HCT116 (cell line): Measurements from ENCODE around the gene NCAPH2. TPM values are rescaled to one million over a fixed set of nuclear protein-coding genes. Genes with fewer than 3 reads are reported as not detected.

Experiments used
- ATAC-seq: fragments of 200-7000 bp; cut with Tn5 transposase; 2 replicates; pipeline ENCODE4 v1.9.1; 2020; ENCODE audit warnings: mild to moderate bottlenecking, moderate library complexity
- BruUV-seq: library from RNA; stranded (reverse); fragments of 400-500 nt; replicated peaks from 2 replicates; lab custom pipeline; 2021; lab: Mats Ljungman, UMichigan
- CTCF ChIA-PET: fragments of 300-600 bp; sonication (Branson Sonifier 250); formaldehyde crosslinking; loops from one replicate; lab custom pipeline; 2021; ENCODE audit warnings: antibody characterized with exemption; lab: Charles Lee
- POLR2A ChIA-PET: fragments of 300-600, 350-600 bp; sonication (Branson Sonifier 250); formaldehyde crosslinking; loops from one replicate; lab custom pipeline; 2021; ENCODE audit warnings: antibody characterized with exemption; lab: Charles Lee
- RAD21 ChIA-PET, 2 experiments: fragments of 300-600 bp; sonication (Branson Sonifier 250); formaldehyde crosslinking; loops; one replicate each; lab custom pipeline; 2023; ENCODE audit warnings: low total read pairs in 2 of 2; ENCODE audit not compliant: uncharacterized antibody in 2 of 2, unreplicated experiment in 2 of 2, low non-redundant PET in 1 of 2; lab: Charles Lee
- DNase-seq: peaks from one replicate; pipeline ENCODE4 v3.0.0-alpha.2; 2010; ENCODE audit warnings: low read depth, low spot score
- H2AFZ ChIP-seq: fragments of 200-600 bp; shearing (Covaris generic), sonication (generic); 2 replicates; pipeline ENCODE4 v1.6.1; 2017; ENCODE audit warnings: low read depth, mixed run types, mixed read lengths, antibody characterized with exemption, low read length; ENCODE audit not compliant: poor library complexity, severe bottlenecking
- H3K27ac ChIP-seq: 2 replicates; pipeline ENCODE4 v1.5.1; 2012; ENCODE audit warnings: low read depth, low read length
- H3K27me3 ChIP-seq: fragments of 200-600 bp; sonication (generic); 2 replicates; pipeline ENCODE4 v1.6.1; 2016; ENCODE audit warnings: mixed run types, low read length, mixed read lengths; ENCODE audit not compliant: insufficient read depth
- H3K36me3 ChIP-seq, 2 experiments: fragments of 200-500 bp in 1 of 2; fragments of 200-600 bp in 1 of 2; sonication (Bioruptor generic) in 1 of 2; sonication (generic) in 1 of 2; 2 replicates each; pipeline versions ENCODE4 v1.5.1 to v1.6.1; 2014 to 2016; ENCODE audit warnings: low read length in 2 of 2, inconsistent platforms in 1 of 2, mixed read lengths in 1 of 2, mixed run types in 1 of 2; ENCODE audit not compliant: insufficient read depth in 2 of 2, control insufficient read depth in 1 of 2
- H3K4me1 ChIP-seq, 2 experiments: fragments of 200-600 bp in 1 of 2; sonication (generic) in 1 of 2; 2 replicates each; pipeline versions ENCODE4 v1.5.1 to v1.6.1; 2012 to 2017; ENCODE audit warnings: low read length in 2 of 2, inconsistent platforms in 1 of 2, mild to moderate bottlenecking in 1 of 2, mixed read lengths in 1 of 2, mixed run types in 1 of 2, moderate library complexity in 1 of 2; ENCODE audit not compliant: insufficient read depth in 2 of 2, control insufficient read depth in 1 of 2
- H3K4me2 ChIP-seq: fragments of 200-600 bp; sonication (generic); 2 replicates; pipeline ENCODE4 v1.6.1; 2017; ENCODE audit warnings: mixed run types, low read length, mixed read lengths
- H3K4me3 ChIP-seq, 2 experiments: fragments of 200-600 bp in 1 of 2; sonication (generic) in 1 of 2; replicated peaks in 1 of 2; 2 replicates each; pipeline ENCODE4 v1.5.1; 2011 to 2016; ENCODE audit warnings: low read length in 2 of 2, control low read depth in 1 of 2, low read depth in 1 of 2, mild to moderate bottlenecking in 1 of 2, mixed read lengths in 1 of 2, mixed run types in 1 of 2
- H3K79me2 ChIP-seq: fragments of 200-600 bp; sonication (generic); 2 replicates; pipeline ENCODE4 v1.6.1; 2017; ENCODE audit warnings: mild to moderate bottlenecking, mixed run types, low read length, moderate library complexity, mixed read lengths; ENCODE audit not compliant: insufficient read depth
- H3K9ac ChIP-seq: fragments of 200-600 bp; sonication (generic); 2 replicates; pipeline ENCODE4 v1.6.1; 2016; ENCODE audit warnings: low read length, mixed read lengths
- H3K9me2 ChIP-seq: fragments of 200-600 bp; sonication (generic), shearing (Covaris generic); 2 replicates; pipeline ENCODE4 v1.6.1; 2017; ENCODE audit warnings: mixed run types, mild to moderate bottlenecking, moderate library complexity; ENCODE audit not compliant: insufficient read depth
- H3K9me3 ChIP-seq, 2 experiments: fragments of 200-500 bp in 1 of 2; fragments of 200-600 bp in 1 of 2; sonication (Bioruptor generic) in 1 of 2; sonication (generic) in 1 of 2; 2 replicates each; pipeline ENCODE4 v1.6.1; 2014 to 2017; ENCODE audit warnings: low read length in 2 of 2, mixed read lengths in 2 of 2, inconsistent platforms in 1 of 2, low read depth in 1 of 2, mild to moderate bottlenecking in 1 of 2, mixed run types in 1 of 2, moderate library complexity in 1 of 2; ENCODE audit not compliant: control insufficient read depth in 1 of 2, insufficient read depth in 1 of 2
- H4K20me1 ChIP-seq: fragments of 200-600 bp; sonication (generic), shearing (Covaris generic); 2 replicates; pipeline ENCODE4 v1.6.1; 2017; ENCODE audit warnings: mixed run types, mild to moderate bottlenecking, moderate library complexity; ENCODE audit not compliant: insufficient read depth
- ATF3 ChIP-seq: IDR thresholded peaks from 2 replicates; pipeline ENCODE4 v1.6.1; 2012
- CBX3 ChIP-seq: IDR thresholded peaks from 2 replicates; pipeline ENCODE4 v1.6.1; 2012; ENCODE audit warnings: low read depth
- CEBPB ChIP-seq: IDR thresholded peaks from 2 replicates; pipeline ENCODE4 v1.6.1; 2012; ENCODE audit warnings: low read depth
- EGR1 ChIP-seq: IDR thresholded peaks from 2 replicates; pipeline ENCODE4 v1.6.1; 2012; ENCODE audit warnings: low read depth
- EZH2 ChIP-seq: fragments of 200-600 bp; sonication (generic); IDR thresholded peaks from 2 replicates; pipeline ENCODE4 v1.6.1; 2017; ENCODE audit warnings: antibody characterized with exemption, mixed run types
- EZH2phosphoT487 ChIP-seq: fragments of 200-600 bp; IDR thresholded peaks from 2 replicates; pipeline ENCODE4 v1.6.1; 2018; ENCODE audit warnings: antibody characterized with exemption, borderline replicate concordance
- JUND ChIP-seq: IDR thresholded peaks from 2 replicates; pipeline ENCODE4 v1.6.1; 2012
- POLR2A ChIP-seq: IDR thresholded peaks from 2 replicates; pipeline ENCODE4 v1.7.0; 2011; ENCODE audit warnings: borderline replicate concordance; ENCODE audit not compliant: insufficient read depth, insufficient read length; ENCODE audit errors: extremely low read depth
- POLR2AphosphoS5 ChIP-seq: IDR thresholded peaks from 2 replicates; pipeline ENCODE4 v1.6.1; 2011; ENCODE audit warnings: mild to moderate bottlenecking, low read depth, low read length, moderate library complexity
- RAD21 ChIP-seq: IDR thresholded peaks from 2 replicates; pipeline ENCODE4 v1.6.1; 2012; ENCODE audit warnings: low read depth, mild to moderate bottlenecking
- SIN3A ChIP-seq: IDR thresholded peaks from 2 replicates; pipeline ENCODE4 v1.6.1; 2012; ENCODE audit warnings: low read depth
- SP1 ChIP-seq: IDR thresholded peaks from 2 replicates; pipeline ENCODE4 v1.6.1; 2012; ENCODE audit warnings: low read depth
- SRF ChIP-seq: IDR thresholded peaks from 2 replicates; pipeline ENCODE4 v1.6.1; 2012; ENCODE audit warnings: low read depth
- TCF7L2 ChIP-seq: IDR thresholded peaks from 2 replicates; pipeline ENCODE4 v1.7.0; 2011; ENCODE audit warnings: borderline replicate concordance, inconsistent platforms; ENCODE audit not compliant: insufficient read depth, insufficient read length; ENCODE audit errors: extremely low read depth
- YY1 ChIP-seq: IDR thresholded peaks from 2 replicates; pipeline ENCODE4 v1.6.1; 2011; ENCODE audit warnings: low read length, low read depth, moderate library complexity, mild to moderate bottlenecking; ENCODE audit not compliant: insufficient replicate concordance; ENCODE audit errors: extremely low read depth
- ZBTB33 ChIP-seq: IDR thresholded peaks from 2 replicates; pipeline ENCODE4 v1.6.1; 2011; ENCODE audit warnings: mild to moderate bottlenecking, low read length, moderate library complexity; ENCODE audit not compliant: insufficient replicate concordance; ENCODE audit errors: extremely low read depth
- ZFX ChIP-seq: fragments of 450-650 bp; IDR thresholded peaks from 2 replicates; pipeline ENCODE4 v1.6.1; 2017
- intact Hi-C: fragments of 100-400 bp; cut with micrococcal nuclease; formaldehyde crosslinking; loops from 2 replicates; pipeline ENCODE4 v1.10.0; 2022
- total RNA-seq: library from RNA; stranded (reverse); gene quantifications from one replicate; pipeline ENCODE4 v1.2.1, GENCODE V29; 2021; ENCODE audit not compliant: unreplicated experiment
- TF ChIP-seq, protein P1 (sequence below), 3 experiments: fragments of 200-600 bp in 1 of 3; sonication (generic) in 1 of 3; IDR thresholded peaks in 2 of 3; conservative IDR thresholded peaks in 1 of 3; 2 replicates each; pipeline ENCODE4 v1.5.1; 2012 to 2017; ENCODE audit warnings: low read depth in 2 of 3, low read length in 2 of 3, antibody characterized with exemption in 1 of 3, borderline replicate concordance in 1 of 3, control low read depth in 1 of 3, mild to moderate bottlenecking in 1 of 3, mixed read lengths in 1 of 3, mixed run types in 1 of 3, moderate library complexity in 1 of 3; ENCODE audit not compliant: insufficient read depth in 1 of 3

NCAPH2 gene
- total RNA-seq, 1 experiment from 2014 or later, result 99.1 TPM

- peaks cover 4 to 10% of the 10 kb centered on the region in 2 experiments; a peak in 3 of 4 replicates for H3K4me1 ChIP-seq
- no peaks in the 10 kb centered on the region for H3K9me3 ChIP-seq
- no peak overlapping the region for H3K4me3 ChIP-seq
- H4K20me1 ChIP-seq, result no peaks in the 10 kb centered on the region
- ATAC-seq (no peak), DNase-seq (no peak)
- no TSS peak for BruUV-seq
- H3K36me3 ChIP-seq, result no peaks in the 10 kb centered on the region
- H3K79me2 ChIP-seq, result no peaks in the 10 kb centered on the region
- POLR2A ChIA-PET, result no interaction called here
- no peak for TF ChIP-seq ATF3
- TF ChIP-seq ZFX, result no peak
- no peak for TF ChIP-seq YY1
- TF ChIP-seq EZH2, result no peak
- TF ChIP-seq SRF, result no peak
- TF ChIP-seq TCF7L2, result no peak
- TF ChIP-seq POLR2A, result no peak
- no peak for TF ChIP-seq POLR2AphosphoS5
- TF ChIP-seq RAD21, result no peak
- TF ChIP-seq, protein P1, sequence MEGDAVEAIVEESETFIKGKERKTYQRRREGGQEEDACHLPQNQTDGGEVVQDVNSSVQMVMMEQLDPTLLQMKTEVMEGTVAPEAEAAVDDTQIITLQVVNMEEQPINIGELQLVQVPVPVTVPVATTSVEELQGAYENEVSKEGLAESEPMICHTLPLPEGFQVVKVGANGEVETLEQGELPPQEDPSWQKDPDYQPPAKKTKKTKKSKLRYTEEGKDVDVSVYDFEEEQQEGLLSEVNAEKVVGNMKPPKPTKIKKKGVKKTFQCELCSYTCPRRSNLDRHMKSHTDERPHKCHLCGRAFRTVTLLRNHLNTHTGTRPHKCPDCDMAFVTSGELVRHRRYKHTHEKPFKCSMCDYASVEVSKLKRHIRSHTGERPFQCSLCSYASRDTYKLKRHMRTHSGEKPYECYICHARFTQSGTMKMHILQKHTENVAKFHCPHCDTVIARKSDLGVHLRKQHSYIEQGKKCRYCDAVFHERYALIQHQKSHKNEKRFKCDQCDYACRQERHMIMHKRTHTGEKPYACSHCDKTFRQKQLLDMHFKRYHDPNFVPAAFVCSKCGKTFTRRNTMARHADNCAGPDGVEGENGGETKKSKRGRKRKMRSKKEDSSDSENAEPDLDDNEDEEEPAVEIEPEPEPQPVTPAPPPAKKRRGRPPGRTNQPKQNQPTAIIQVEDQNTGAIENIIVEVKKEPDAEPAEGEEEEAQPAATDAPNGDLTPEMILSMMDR (IDR thresholded peaks at IDR 0.05 in 2 of 3, conservative IDR thresholded peaks at IDR 0.05 in 1 of 3; ENCODE audit: borderline replicate concordance in 1 of 3, insufficient read depth in 1 of 3, low read depth in 2 of 3, low read length in 2 of 3), result no peak
- no peak for TF ChIP-seq JUND
- no peak for TF ChIP-seq SP1
- no peak for TF ChIP-seq EGR1
- TF ChIP-seq ZBTB33, result no peak
- TF ChIP-seq CEBPB, result no peak
- no peak for TF ChIP-seq CBX3
- no peak for TF ChIP-seq SIN3A
- no peak for TF ChIP-seq EZH2phosphoT487
- H2AFZ ChIP-seq, result no peak overlapping the region
- H3K9ac ChIP-seq, result no peak overlapping the region
- H3K9me2 ChIP-seq, result no peaks in the 10 kb centered on the region
- H3K4me2 ChIP-seq, result no peak overlapping the region
- CTCF ChIA-PET, result no interaction called here
- RAD21 ChIA-PET, result no interaction called here
- intact Hi-C loops, result no loop called here
- no peaks in the 10 kb centered on the region for H3K27me3 ChIP-seq
- H3K27ac ChIP-seq, result no peak overlapping the region
Measured at GRCh38 chr22:50548921-50549790, 41.1 kb downstream of the NCAPH2 start.
